Measurements from ENCODE around the gene TMEM151B.

DNA sequence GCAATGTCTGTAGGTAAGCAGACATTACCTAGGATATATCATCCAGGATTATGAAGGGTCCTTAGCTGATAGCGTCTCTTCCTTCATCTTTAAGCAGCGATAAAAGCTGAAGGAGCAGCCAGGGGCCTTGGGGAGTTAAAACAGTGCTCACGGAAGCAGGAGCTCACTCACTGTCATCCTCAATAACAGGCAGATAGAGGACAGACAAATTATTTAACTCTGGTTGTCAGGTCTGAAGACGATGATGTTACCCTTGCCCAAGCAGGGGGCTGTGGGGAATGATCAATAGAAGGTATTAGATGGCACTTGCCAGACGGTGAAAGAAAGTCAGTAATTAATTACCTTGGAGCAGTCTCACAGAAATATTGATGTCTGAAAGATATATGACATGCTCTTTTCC, 59.6 kb downstream of the TMEM151B start:
- TF ChIP-seq CTCF (conservative IDR thresholded peaks at IDR 0.05; ENCODE audit: low read length) (no peak), EZH2phosphoT487 (IDR thresholded peaks at IDR 0.05; ENCODE audit: borderline replicate concordance) (no peak)

Measured in Loucy (cell line).